GM23338 (cell line): ENCODE measurements around the gene RCBTB1. TPM values are rescaled to one million over a fixed set of nuclear protein-coding genes. Genes with fewer than 3 reads are reported as not detected.

Experiments
- ATAC-seq: fragments of 200-7000 bp; cut with Tn5 transposase; 3 replicates; pipeline ENCODE4 v1.9.1; 2020
- DNase-seq: peaks from one replicate; pipeline ENCODE4 v3.0.0-alpha.2; 2015; ENCODE audit warnings: low spot score
- H2AFZ ChIP-seq: fragments of 200-600 bp; sonication (generic); 2 replicates; pipeline ENCODE4 v1.8.0; 2016; ENCODE audit warnings: antibody characterized with exemption, mild to moderate bottlenecking, moderate library complexity
- H3F3A ChIP-seq: fragments of 200-600 bp; sonication (generic); replicated peaks from 2 replicates; pipeline ENCODE4 v1.8.0; 2017; ENCODE audit warnings: antibody characterized with exemption, mixed run types, low read depth
- H3K27ac ChIP-seq: fragments of 200-600 bp; sonication (generic); 2 replicates; pipeline ENCODE4 v1.6.1; 2016; ENCODE audit warnings: low read depth
- H3K27me3 ChIP-seq: fragments of 200-600 bp; sonication (generic); 2 replicates; pipeline ENCODE4 v1.8.0; 2016; ENCODE audit warnings: mild to moderate bottlenecking, mixed run types, moderate library complexity; ENCODE audit not compliant: insufficient read depth
- H3K36me3 ChIP-seq: fragments of 200-600 bp; sonication (generic); 2 replicates; pipeline ENCODE4 v1.8.0; 2016; ENCODE audit warnings: mild to moderate bottlenecking; ENCODE audit not compliant: insufficient read depth
- H3K4me1 ChIP-seq: fragments of 200-600 bp; sonication (generic); 2 replicates; pipeline ENCODE4 v1.8.0; 2016; ENCODE audit warnings: mild to moderate bottlenecking, moderate library complexity; ENCODE audit not compliant: insufficient read depth
- H3K4me2 ChIP-seq: fragments of 200-600 bp; sonication (generic); 2 replicates; pipeline ENCODE4 v1.7.1; 2017; ENCODE audit warnings: mixed run types
- H3K4me3 ChIP-seq: fragments of 200-600 bp; sonication (generic); 2 replicates; pipeline ENCODE4 v1.6.1; 2016; ENCODE audit warnings: mixed run types
- H3K79me2 ChIP-seq: fragments of 200-600 bp; sonication (generic); replicated peaks from 2 replicates; pipeline ENCODE4 v1.8.0; 2017; ENCODE audit warnings: mild to moderate bottlenecking; ENCODE audit not compliant: insufficient read depth
- H3K9me2 ChIP-seq: fragments of 200-600 bp; sonication (generic); 2 replicates; pipeline ENCODE4 v1.8.0; 2017; ENCODE audit not compliant: insufficient read depth
- H4K20me1 ChIP-seq: fragments of 200-600 bp; sonication (generic); replicated peaks from 2 replicates; pipeline ENCODE4 v1.8.0; 2017; ENCODE audit warnings: mild to moderate bottlenecking; ENCODE audit not compliant: insufficient read depth
- H3K27ac Mint-ChIP-seq: 2 replicates; pipeline ENCODE4 v1.8.0; 2020; ENCODE audit warnings: inconsistent platforms, mild to moderate bottlenecking, moderate library complexity, mixed read lengths
- H3K27me3 Mint-ChIP-seq: 3 replicates; pipeline ENCODE4 v1.8.0; 2022; ENCODE audit warnings: low read depth, mild to moderate bottlenecking, moderate library complexity, mixed read lengths, inconsistent platforms; ENCODE audit not compliant: insufficient read depth, poor library complexity
- H3K36me3 Mint-ChIP-seq: 3 replicates; pipeline ENCODE4 v1.8.0; 2021; ENCODE audit warnings: low read depth, mild to moderate bottlenecking, inconsistent platforms, moderate library complexity, mixed read lengths
- H3K4me1 Mint-ChIP-seq: 3 replicates; pipeline ENCODE4 v1.8.0; 2020; ENCODE audit warnings: mild to moderate bottlenecking, inconsistent platforms, mixed read lengths
- H3K4me3 Mint-ChIP-seq: 3 replicates; pipeline ENCODE4 v1.8.0; 2021; ENCODE audit warnings: moderate library complexity, mild to moderate bottlenecking, inconsistent platforms, mixed read lengths
- H3K9me3 Mint-ChIP-seq: 3 replicates; pipeline ENCODE4 v1.8.0; 2020; ENCODE audit warnings: moderate library complexity, mild to moderate bottlenecking, inconsistent platforms, mixed read lengths
- EZH2 ChIP-seq: fragments of 200-600 bp; sonication (generic); IDR thresholded peaks from one replicate; pipeline ENCODE4 v1.8.0; 2017; ENCODE audit warnings: antibody characterized with exemption, mild to moderate bottlenecking, low read depth; ENCODE audit not compliant: unreplicated experiment
- EZH2phosphoT487 ChIP-seq: fragments of 200-600 bp; sonication (generic); IDR thresholded peaks from one replicate; pipeline ENCODE4 v1.8.1; 2018; ENCODE audit warnings: antibody characterized with exemption; ENCODE audit not compliant: unreplicated experiment
- NANOG ChIP-seq: IDR thresholded peaks from 2 replicates; pipeline ENCODE4 v1.6.1; 2016; ENCODE audit warnings: antibody characterized with exemption, borderline replicate concordance
- POLR2AphosphoS5 ChIP-seq: IDR thresholded peaks from 2 replicates; pipeline ENCODE4 v1.6.1; 2016; ENCODE audit warnings: antibody characterized with exemption, low read depth
- REST ChIP-seq: IDR thresholded peaks from one replicate; pipeline ENCODE4 v1.6.1; 2018; ENCODE audit warnings: antibody characterized with exemption; ENCODE audit not compliant: unreplicated experiment
- ZNF114 ChIP-seq: fragments of 250-450 bp; sonication (Bioruptor Pico); IDR thresholded peaks from 2 replicates; pipeline ENCODE4 v1.5.0; 2020; ENCODE audit warnings: mild to moderate bottlenecking, moderate library complexity
- ZNF331 ChIP-seq: fragments of 250-450 bp; sonication (Bioruptor Pico); IDR thresholded peaks from 2 replicates; pipeline ENCODE4 v1.5.0; 2020; ENCODE audit warnings: low read depth, mild to moderate bottlenecking, moderate library complexity
- ZNF462 ChIP-seq: fragments of 250-450 bp; sonication (Bioruptor Pico); IDR thresholded peaks from 2 replicates; pipeline ENCODE4 v1.5.0; 2020; ENCODE audit warnings: mild to moderate bottlenecking, moderate library complexity
- long read RNA-seq: library from polyadenylated mRNA; unstranded; transcript quantifications from one replicate; pipeline ENCODE4 v2.0.0, GENCODE V29; 2020; ENCODE audit not compliant: unreplicated experiment
- polyA plus RNA-seq: library from polyadenylated mRNA; unstranded; fragments of >200 nt; fragmentation: Nextera tagmentation; extraction: Ambion mirVana; gene quantifications from 2 replicates; pipeline ENCODE4 v1.2.1, GENCODE V29; 2016
- total RNA-seq: library from RNA; depleted of rRNA; stranded (reverse); fragments of >200 nt; shearing (Covaris generic); gene quantifications from 2 replicates; pipeline ENCODE4 v1.2.3, GENCODE V29; 2014; rRNA removed

The RCBTB1 gene
- 33.5 and 33.9 TPM in 2 replicates for total RNA-seq
- 10.8 and 11.2 TPM in 2 replicates for polyA plus RNA-seq
- long read RNA-seq, full-length matches to known transcripts = 4 of 4 reads
- long read RNA-seq, partial matches to known transcripts = 0 of 4 reads
- long read RNA-seq, other reads (novel, unspliced or antisense) = 0 of 4 reads

GRCh38 chr13:49585220-49586157 is at the start of gene RCBTB1:
RCBTB1 (minus strand) TSS chr13:49585558; CDS start chr13:49567279, 18,279 bp downstream.
- Histone ChIP-seq H3K4me2 (peak within 1 kb of the TSS; percentile 94), H3F3A (0 out of 2 replicates have a peak, but pooled peaks cover 4% of the 10 kb centered on the region), H3K36me3 (no peaks in the 10 kb centered on the region), H3K27ac (peak within 1 kb of the TSS; percentile 98), H4K20me1 (no peaks in the 10 kb centered on the region; the same call in 1 of the 2 replicates), H3K4me1 (peaks cover 18% of the 10 kb centered on the region), H3K27me3 (peaks cover 9% of the 10 kb centered on the region; the same call in 1 of the 2 replicates), H2AFZ (peak within 1 kb of the TSS; percentile 100), H3K79me2 (peaks cover 30% of the 10 kb centered on the region), H3K4me3 (peak within 1 kb of the TSS; percentile 88), H3K9me2 (no peaks in the 10 kb centered on the region)
- peaks cover 15% of the 10 kb centered on the region; the same call in 2 of the 3 replicates for H3K4me1 Mint-ChIP-seq
- no peak for TF ChIP-seq ZNF114 (CRISPR knock-in tag)
- TF ChIP-seq POLR2AphosphoS5 = peak; percentile 70
- peaks cover 6% of the 10 kb centered on the region for H3K27me3 Mint-ChIP-seq
- ATAC-seq (peak; percentile 94), DNase-seq (peak; percentile 86)
- H3K4me3 Mint-ChIP-seq = peak within 1 kb of the TSS; percentile 86
- H3K27ac Mint-ChIP-seq = peak within 1 kb of the TSS; percentile 95
- H3K9me3 Mint-ChIP-seq = peaks cover under 1% of the 10 kb centered on the region; the same call in 1 of the 3 replicates
- H3K36me3 Mint-ChIP-seq = peaks cover 5% of the 10 kb centered on the region; the same call in 1 of the 3 replicates

- Histone ChIP-seq H3K4me3 (no peak overlapping the region), H3K4me2 (no peak overlapping the region), H4K20me1 (no peaks in the 10 kb centered on the region), H3F3A (0 out of 2 replicates have a peak, but pooled peaks cover 6% of the 10 kb centered on the region), H3K27me3 (no peaks in the 10 kb centered on the region), H3K27ac (no peak overlapping the region), H3K36me3 (no peaks in the 10 kb centered on the region), H2AFZ (no peak overlapping the region), H3K4me1 (peaks cover 7% of the 10 kb centered on the region; the same call in 1 of the 2 replicates), H3K79me2 (no peaks in the 10 kb centered on the region), H3K9me2 (peaks cover 11% of the 10 kb centered on the region; the same call in 1 of the 2 replicates)
- Mint-ChIP-seq H3K36me3 (0 out of 3 replicates have a peak, but pooled peaks cover 4% of the 10 kb centered on the region), H3K27ac (no peak overlapping the region), H3K27me3 (peaks cover 6% of the 10 kb centered on the region), H3K9me3 (no peaks in the 10 kb centered on the region), H3K4me3 (no peak overlapping the region), H3K4me1 (peaks cover 17% of the 10 kb centered on the region)
- no peak for DNase-seq
- no peak for ATAC-seq
- TF ChIP-seq NANOG (no peak), ZNF331 (CRISPR knock-in tag) (no peak), EZH2 (no peak), ZNF114 (CRISPR knock-in tag) (no peak), REST (no peak), EZH2phosphoT487 (no peak), ZNF462 (CRISPR knock-in tag) (no peak), POLR2AphosphoS5 (no peak)
Measured at GRCh38 chr13:49633710-49634109, 48.4 kb upstream of the RCBTB1 start.
